B cell (primary cell): ENCODE data around the gene SLC25A39. TPM values are rescaled to one million over a fixed set of nuclear protein-coding genes. Genes with fewer than 3 reads are reported as not detected.
A peak's percentile ranks its signal among the peaks of the same experiment; 100 is the strongest.

Source experiments
- ATAC-seq: fragments of 200-7000 bp; cut with Tn5 transposase; one replicate; pipeline ENCODE4 v1.10.0; 2021; ENCODE audit warnings: low read depth, mild to moderate bottlenecking, moderate number of reproducible peaks, moderate library complexity
- CTCF ChIA-PET: fragments of 350-600 bp; sonication (Branson Sonifier 250); formaldehyde crosslinking; loops from one replicate; lab custom pipeline; 2021; ENCODE audit warnings: antibody characterized with exemption, inconsistent platforms; lab: Charles Lee
- POLR2A ChIA-PET: fragments of 350-600 bp; sonication (Branson Sonifier 250); formaldehyde crosslinking; loops from one replicate; lab custom pipeline; 2021; ENCODE audit warnings: antibody characterized with exemption; lab: Charles Lee
- DNase-seq: peaks from one replicate; pipeline ENCODE4 v3.0.0; 2013
- H2AFZ ChIP-seq: 2 replicates; pipeline ENCODE4 v1.6.1; 2012; ENCODE audit warnings: mild to moderate bottlenecking, low read depth, low read length; ENCODE audit not compliant: insufficient read depth, poor library complexity, severe bottlenecking
- H3K27ac ChIP-seq, 2 donors: 1 replicate in 1 of 2; 2 replicates in 1 of 2; pipeline ENCODE4 v1.5.1; 2012 to 2013; ENCODE audit warnings: low read length in 2 of 2, mild to moderate bottlenecking in 2 of 2, moderate library complexity in 1 of 2
- H3K27me3 ChIP-seq, 4 experiments: fragments of 200-600 bp in 1 of 4; sonication (generic) in 1 of 4; replicated peaks in 1 of 4; 1 replicate in 2 of 4; 2 replicates in 2 of 4; pipeline versions ENCODE4 v1.6.1 to v1.7.0; 2013 to 2016; ENCODE audit warnings: low read length in 3 of 4, mild to moderate bottlenecking in 2 of 4, mixed read lengths in 1 of 4, moderate library complexity in 1 of 4; ENCODE audit not compliant: insufficient read depth in 4 of 4, control insufficient read depth in 3 of 4; ENCODE audit errors: control extremely low read depth in 1 of 4
- H3K36me3 ChIP-seq, 2 experiments: replicated peaks in 1 of 2; 1 replicate in 1 of 2; 2 replicates in 1 of 2; pipeline versions ENCODE4 v1.6.1 to v1.7.1; 2013; ENCODE audit warnings: low read length in 1 of 2; ENCODE audit not compliant: insufficient read depth in 2 of 2, control insufficient read depth in 1 of 2; ENCODE audit errors: control extremely low read depth in 1 of 2, extremely low read depth in 1 of 2
- H3K4me1 ChIP-seq, 2 donors: fragments of 200-600 bp in 1 of 2; sonication (generic) in 1 of 2; 1 replicate in 1 of 2; 2 replicates in 1 of 2; pipeline versions ENCODE4 v1.5.1 to v1.6.1; 2013 to 2017; ENCODE audit warnings: low read length in 2 of 2; ENCODE audit not compliant: control insufficient read depth in 2 of 2, insufficient read depth in 2 of 2
- H3K4me2 ChIP-seq: replicated peaks from 2 replicates; pipeline ENCODE3; 2012; ENCODE audit warnings: mild to moderate bottlenecking, low read depth, low read length; ENCODE audit not compliant: poor library complexity, severe bottlenecking
- H3K4me3 ChIP-seq, 5 experiments: fragments of 200-600 bp in 1 of 5; sonication (generic) in 1 of 5; 1 replicate in 3 of 5; 2 replicates in 2 of 5; pipeline versions ENCODE4 v1.5.1 to v1.7.0; 2011 to 2016; ENCODE audit warnings: low read length in 4 of 5, mild to moderate bottlenecking in 4 of 5, low read depth in 2 of 5, control low read depth in 1 of 5, moderate library complexity in 1 of 5; ENCODE audit not compliant: insufficient read depth in 1 of 5; ENCODE audit errors: control extremely low read depth in 1 of 5, extremely low read depth in 1 of 5
- H3K79me2 ChIP-seq: fragments of 200-600 bp; sonication (generic); one replicate; pipeline ENCODE4 v1.6.0; 2016; ENCODE audit warnings: low read length; ENCODE audit not compliant: control insufficient read depth, insufficient read depth
- H3K9ac ChIP-seq: fragments of 200-600 bp; sonication (generic); 2 replicates; pipeline ENCODE4 v1.6.1; 2017; ENCODE audit warnings: mild to moderate bottlenecking, low read length, moderate library complexity
- H3K9me3 ChIP-seq, 3 donors: one replicate each; pipeline versions ENCODE4 v1.6.1 to v1.7.1; 2013; ENCODE audit warnings: low read length in 2 of 3; ENCODE audit not compliant: control insufficient read depth in 2 of 3, insufficient read depth in 1 of 3; ENCODE audit errors: control extremely low read depth in 1 of 3
- H4K20me1 ChIP-seq: 2 replicates; pipeline ENCODE4 v1.6.0; 2012; ENCODE audit warnings: mild to moderate bottlenecking, low read length; ENCODE audit not compliant: insufficient read depth, control insufficient read depth, poor library complexity, severe bottlenecking
- H3K27ac Mint-ChIP-seq: one replicate; pipeline ENCODE4 v1.8.0; 2021; ENCODE audit warnings: mixed read lengths
- H3K27me3 Mint-ChIP-seq: one replicate; pipeline ENCODE4 v1.8.0; 2021; ENCODE audit warnings: mixed read lengths
- H3K4me1 Mint-ChIP-seq: one replicate; pipeline ENCODE4 v1.8.0; 2021; ENCODE audit warnings: mixed read lengths
- H3K4me3 Mint-ChIP-seq: one replicate; pipeline ENCODE4 v1.8.0; 2021; ENCODE audit warnings: mixed read lengths
- H3K9me3 Mint-ChIP-seq: one replicate; pipeline ENCODE4 v1.8.0; 2022; ENCODE audit warnings: mixed read lengths; ENCODE audit not compliant: insufficient read depth
- EZH2 ChIP-seq: IDR thresholded peaks from 2 replicates; pipeline ENCODE4 v1.6.1; 2012; ENCODE audit warnings: borderline replicate concordance, low read depth, mild to moderate bottlenecking, moderate library complexity, low read length; ENCODE audit not compliant: insufficient read depth, poor library complexity, severe bottlenecking
- WGBS: methylation state at CpG from one replicate; pipeline ENCODE4 v1.1.5; 2013; ENCODE audit warnings: missing lambda C conversion rate; ENCODE audit not compliant: insufficient coverage; 5-methylcytosine and 5-hydroxymethylcytosine counted together
- intact Hi-C: fragments of 100-400 bp; cut with micrococcal nuclease; formaldehyde crosslinking; loops from one replicate; pipeline ENCODE4 v1.10.0; 2022
- polyA plus RNA-seq: library from polyadenylated mRNA; depleted of rRNA; stranded (reverse); fragments of >200 nt; gene quantifications from 2 replicates; pipeline ENCODE4 v1.2.3, GENCODE V29; 2012
- total RNA-seq, 2 donors: library from RNA; stranded (reverse); fragments of 120-200 nt in 1 of 2; gene quantifications; 1 replicate in 1 of 2; 2 replicates in 1 of 2; pipeline versions ENCODE4 v1.2.3 to v1.2.4, GENCODE V29; 2013 to 2022
- TF ChIP-seq, protein P1 (sequence below): fragments of 200-600 bp; IDR thresholded peaks from one replicate; pipeline ENCODE4 v1.8.0; 2022; ENCODE audit warnings: antibody characterized with exemption, mild to moderate bottlenecking

The SLC25A39 gene
- total and polyA plus RNA-seq, 2 donors (not counting 1 experiment from before 2014, with no cell fraction given), result 88.4 to 160 TPM

DNA sequence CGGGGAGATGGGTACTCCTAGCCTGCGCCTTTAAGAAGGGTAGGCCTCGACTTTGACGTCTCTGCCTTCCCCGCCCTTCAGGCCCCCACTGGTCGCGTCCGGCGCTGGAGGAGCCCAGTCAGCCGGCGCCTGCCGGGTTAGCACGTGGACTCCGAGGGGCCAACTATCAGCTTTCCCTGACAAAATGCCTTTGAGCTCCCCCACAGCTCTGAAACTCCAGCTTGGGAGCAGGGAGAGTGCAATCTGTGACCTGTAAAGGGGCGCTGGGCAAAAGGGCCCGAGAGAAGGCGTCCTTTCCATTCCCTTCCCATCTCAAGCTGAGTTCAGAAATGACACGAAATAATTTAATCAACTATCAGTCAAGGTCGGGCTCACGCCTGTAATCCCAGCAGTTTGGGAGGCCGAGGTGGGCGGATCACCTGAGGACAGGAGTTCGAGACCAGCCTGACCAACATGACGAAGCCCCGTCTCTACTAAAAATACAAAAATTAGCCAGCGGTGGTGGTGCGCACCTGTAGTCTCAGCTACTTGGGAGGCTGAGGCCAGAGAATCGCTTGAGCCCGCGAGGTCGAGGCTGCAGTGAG lies 2.3 kb upstream of the SLC25A39 start:
- H3K4me3 Mint-ChIP-seq, result peak overlapping the region; percentile 77
- intact Hi-C loops, result no loop called here
- WGBS, result 20% methylated on average over 20 of the region's 31 CpGs
- H3K4me1 ChIP-seq, result peaks cover 9 to 39% of the 10 kb centered on the region in 2 donors
- H3K9me3 Mint-ChIP-seq, result no peaks in the 10 kb centered on the region
- peak overlapping the region in 1 of 2 donors; percentile 56 for H3K27ac ChIP-seq
- TF ChIP-seq, protein P1, sequence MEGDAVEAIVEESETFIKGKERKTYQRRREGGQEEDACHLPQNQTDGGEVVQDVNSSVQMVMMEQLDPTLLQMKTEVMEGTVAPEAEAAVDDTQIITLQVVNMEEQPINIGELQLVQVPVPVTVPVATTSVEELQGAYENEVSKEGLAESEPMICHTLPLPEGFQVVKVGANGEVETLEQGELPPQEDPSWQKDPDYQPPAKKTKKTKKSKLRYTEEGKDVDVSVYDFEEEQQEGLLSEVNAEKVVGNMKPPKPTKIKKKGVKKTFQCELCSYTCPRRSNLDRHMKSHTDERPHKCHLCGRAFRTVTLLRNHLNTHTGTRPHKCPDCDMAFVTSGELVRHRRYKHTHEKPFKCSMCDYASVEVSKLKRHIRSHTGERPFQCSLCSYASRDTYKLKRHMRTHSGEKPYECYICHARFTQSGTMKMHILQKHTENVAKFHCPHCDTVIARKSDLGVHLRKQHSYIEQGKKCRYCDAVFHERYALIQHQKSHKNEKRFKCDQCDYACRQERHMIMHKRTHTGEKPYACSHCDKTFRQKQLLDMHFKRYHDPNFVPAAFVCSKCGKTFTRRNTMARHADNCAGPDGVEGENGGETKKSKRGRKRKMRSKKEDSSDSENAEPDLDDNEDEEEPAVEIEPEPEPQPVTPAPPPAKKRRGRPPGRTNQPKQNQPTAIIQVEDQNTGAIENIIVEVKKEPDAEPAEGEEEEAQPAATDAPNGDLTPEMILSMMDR, result no peak
- no peak for TF ChIP-seq EZH2
- peak overlapping the region; percentile 44 for H3K9ac ChIP-seq
- peak; percentile 68 for ATAC-seq
- peak overlapping the region; percentile 68 for H3K4me2 ChIP-seq
- no peaks in the 10 kb centered on the region for H3K27me3 Mint-ChIP-seq
- POLR2A ChIA-PET, result interaction anchor here (0.6 to 2.8 kb wide), 13 partner anchors 10 to 1165 kb away, joined by 3 to 29 read pairs (median 6); partner anchors contain the start of genes GRN, HDAC5, HROB and TMUB2
- H2AFZ ChIP-seq, result no peak overlapping the region
- H3K27me3 ChIP-seq, result no peaks in the 10 kb centered on the region
- peak overlapping the region; percentile 84 for H3K27ac Mint-ChIP-seq
- peaks cover 39% of the 10 kb centered on the region for H3K4me1 Mint-ChIP-seq
- peak; percentile 94 for DNase-seq
- H3K4me3 ChIP-seq, result peak overlapping the region; percentile 11 to 79 (median 34)
- H3K9me3 ChIP-seq, result no peaks in the 10 kb centered on the region
- peaks cover 11% of the 10 kb centered on the region for H3K79me2 ChIP-seq
- H3K36me3 ChIP-seq, result peaks cover 0 to 6% of the 10 kb centered on the region in 2 experiments
- H4K20me1 ChIP-seq, result peaks cover 12% of the 10 kb centered on the region
- CTCF ChIA-PET, result interaction anchor here (0.5 to 3.2 kb wide), 18 partner anchors 11 to 230 kb away, joined by 3 to 20 read pairs (median 5); partner anchors contain the start of genes FAM171A2, GRN, HDAC5 and UBTF
